Ishikawa (cell line): ENCODE measurements around the gene SLC52A1.

Experiments used
- CEBPB ChIP-seq: IDR thresholded peaks from 2 replicates; pipeline ENCODE4 v1.6.1; 2012
- CREB1 ChIP-seq: IDR thresholded peaks from 2 replicates; pipeline ENCODE4 v1.6.1; 2012; ENCODE audit warnings: low read depth
- EGR1 ChIP-seq: IDR thresholded peaks from 2 replicates; pipeline ENCODE4 v1.6.1; 2012
- EP300 ChIP-seq: IDR thresholded peaks from 2 replicates; pipeline ENCODE4 v1.6.1; 2012; ENCODE audit warnings: borderline replicate concordance
- FOXM1 ChIP-seq: IDR thresholded peaks from 2 replicates; pipeline ENCODE4 v1.6.1; 2012; ENCODE audit warnings: low read depth, borderline replicate concordance
- NFIC ChIP-seq: IDR thresholded peaks from 2 replicates; pipeline ENCODE4 v1.6.1; 2012
- RAD21 ChIP-seq: IDR thresholded peaks from 2 replicates; pipeline ENCODE4 v1.6.1; 2012; ENCODE audit warnings: low read depth
- TAF1 ChIP-seq: IDR thresholded peaks from 2 replicates; pipeline ENCODE4 v1.6.1; 2012; ENCODE audit warnings: low read depth, mild to moderate bottlenecking
- TCF12 ChIP-seq: IDR thresholded peaks from 2 replicates; pipeline ENCODE4 v1.6.1; 2012; ENCODE audit warnings: low read depth
- TEAD4 ChIP-seq: IDR thresholded peaks from 2 replicates; pipeline ENCODE4 v1.6.1; 2012
- USF1 ChIP-seq: IDR thresholded peaks from 2 replicates; pipeline ENCODE4 v1.6.1; 2012
- YY1 ChIP-seq: IDR thresholded peaks from 2 replicates; pipeline ENCODE4 v1.6.1; 2012; ENCODE audit warnings: low read depth
- ZBTB7A ChIP-seq: IDR thresholded peaks from 2 replicates; pipeline ENCODE4 v1.6.1; 2012; ENCODE audit warnings: low read depth
- TF ChIP-seq, protein P1 (sequence below): IDR thresholded peaks from 2 replicates; pipeline ENCODE4 v1.6.1; 2012; ENCODE audit warnings: low read depth, mild to moderate bottlenecking
- TF ChIP-seq, protein P2 (sequence below): IDR thresholded peaks from 2 replicates; pipeline ENCODE4 v1.6.1; 2012

Gene SLC52A1

DNA sequence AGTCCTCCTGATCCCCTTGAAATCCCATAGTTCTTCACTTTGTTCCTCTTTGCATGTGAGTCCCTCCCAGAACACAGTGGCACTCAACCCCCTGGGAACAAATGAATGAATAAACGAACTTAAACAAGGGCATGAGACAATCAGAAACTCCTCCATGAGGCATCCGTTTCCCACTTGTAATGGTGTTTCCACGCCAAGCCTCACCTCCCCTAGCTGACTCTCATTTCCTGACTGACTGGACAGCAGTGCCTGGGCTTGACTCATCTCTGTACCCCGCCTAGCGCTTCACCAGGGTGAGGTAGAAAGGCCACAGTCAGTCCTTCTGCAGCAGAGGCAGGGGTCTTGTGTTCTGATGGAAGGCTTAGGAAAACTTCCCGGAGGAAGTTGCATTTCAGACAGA is 23.3 kb downstream of the SLC52A1 start:
- TF ChIP-seq NFIC (no peak), TCF12 (no peak)

GRCh38 chr17:5003214-5003867 is 31.9 kb downstream of the SLC52A1 start:
- TF ChIP-seq, protein P1, sequence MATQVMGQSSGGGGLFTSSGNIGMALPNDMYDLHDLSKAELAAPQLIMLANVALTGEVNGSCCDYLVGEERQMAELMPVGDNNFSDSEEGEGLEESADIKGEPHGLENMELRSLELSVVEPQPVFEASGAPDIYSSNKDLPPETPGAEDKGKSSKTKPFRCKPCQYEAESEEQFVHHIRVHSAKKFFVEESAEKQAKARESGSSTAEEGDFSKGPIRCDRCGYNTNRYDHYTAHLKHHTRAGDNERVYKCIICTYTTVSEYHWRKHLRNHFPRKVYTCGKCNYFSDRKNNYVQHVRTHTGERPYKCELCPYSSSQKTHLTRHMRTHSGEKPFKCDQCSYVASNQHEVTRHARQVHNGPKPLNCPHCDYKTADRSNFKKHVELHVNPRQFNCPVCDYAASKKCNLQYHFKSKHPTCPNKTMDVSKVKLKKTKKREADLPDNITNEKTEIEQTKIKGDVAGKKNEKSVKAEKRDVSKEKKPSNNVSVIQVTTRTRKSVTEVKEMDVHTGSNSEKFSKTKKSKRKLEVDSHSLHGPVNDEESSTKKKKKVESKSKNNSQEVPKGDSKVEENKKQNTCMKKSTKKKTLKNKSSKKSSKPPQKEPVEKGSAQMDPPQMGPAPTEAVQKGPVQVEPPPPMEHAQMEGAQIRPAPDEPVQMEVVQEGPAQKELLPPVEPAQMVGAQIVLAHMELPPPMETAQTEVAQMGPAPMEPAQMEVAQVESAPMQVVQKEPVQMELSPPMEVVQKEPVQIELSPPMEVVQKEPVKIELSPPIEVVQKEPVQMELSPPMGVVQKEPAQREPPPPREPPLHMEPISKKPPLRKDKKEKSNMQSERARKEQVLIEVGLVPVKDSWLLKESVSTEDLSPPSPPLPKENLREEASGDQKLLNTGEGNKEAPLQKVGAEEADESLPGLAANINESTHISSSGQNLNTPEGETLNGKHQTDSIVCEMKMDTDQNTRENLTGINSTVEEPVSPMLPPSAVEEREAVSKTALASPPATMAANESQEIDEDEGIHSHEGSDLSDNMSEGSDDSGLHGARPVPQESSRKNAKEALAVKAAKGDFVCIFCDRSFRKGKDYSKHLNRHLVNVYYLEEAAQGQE, result no peak
- no peak for TF ChIP-seq CEBPB
- TF ChIP-seq ZBTB7A, result no peak
- no peak for TF ChIP-seq RAD21
- TF ChIP-seq, protein P2, sequence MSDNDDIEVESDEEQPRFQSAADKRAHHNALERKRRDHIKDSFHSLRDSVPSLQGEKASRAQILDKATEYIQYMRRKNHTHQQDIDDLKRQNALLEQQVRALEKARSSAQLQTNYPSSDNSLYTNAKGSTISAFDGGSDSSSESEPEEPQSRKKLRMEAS, result no peak
- TF ChIP-seq EGR1, result no peak
- TF ChIP-seq FOXM1, result no peak
- TF ChIP-seq TEAD4, result no peak

DNA sequence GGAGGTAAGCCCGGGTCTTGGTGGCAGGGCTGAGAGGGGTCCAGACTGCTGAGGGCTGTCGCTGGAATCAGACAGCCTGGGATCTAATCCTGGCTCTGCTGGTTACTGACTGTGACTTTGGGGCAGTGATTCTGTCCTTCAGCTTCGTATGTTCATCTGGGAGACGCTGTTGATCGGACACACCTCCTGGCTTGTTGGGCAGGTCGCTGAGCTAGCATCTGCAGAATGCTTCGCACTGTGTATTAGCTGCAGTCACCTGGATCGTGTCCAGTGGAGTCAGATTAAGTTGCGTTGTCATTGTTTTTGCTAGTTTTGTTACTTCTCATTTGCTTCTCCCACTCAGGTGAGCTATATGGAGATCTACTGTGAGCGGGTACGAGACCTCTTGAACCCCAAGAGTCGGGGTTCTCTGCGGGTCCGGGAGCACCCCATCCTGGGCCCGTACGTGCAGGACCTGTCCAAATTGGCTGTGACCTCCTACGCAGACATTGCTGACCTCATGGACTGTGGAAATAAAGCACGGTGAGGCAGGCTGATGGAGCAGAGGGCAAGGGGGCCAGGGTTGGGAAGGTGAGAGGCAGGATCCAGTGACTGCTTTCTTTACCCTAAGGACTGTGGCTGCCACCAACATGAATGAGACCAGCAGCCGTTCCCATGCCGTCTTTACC is 33.0 kb downstream of the SLC52A1 start:
- no peak for TF ChIP-seq ZBTB7A
- no peak for TF ChIP-seq RAD21

GRCh38 chr17:5000237-5000639 is 35.0 kb downstream of the SLC52A1 start:
- no peak for TF ChIP-seq EP300
- TF ChIP-seq TAF1, result no peak
- TF ChIP-seq TCF12, result no peak
- TF ChIP-seq TEAD4, result no peak
- TF ChIP-seq EGR1, result no peak
- TF ChIP-seq YY1, result no peak
- TF ChIP-seq NFIC, result no peak
- TF ChIP-seq FOXM1, result no peak
- TF ChIP-seq CREB1, result no peak
- no peak for TF ChIP-seq ZBTB7A
- no peak for TF ChIP-seq RAD21
- TF ChIP-seq, protein P2, result no peak
- TF ChIP-seq, protein P1, result no peak
- no peak for TF ChIP-seq CEBPB
- TF ChIP-seq USF1, result no peak

DNA sequence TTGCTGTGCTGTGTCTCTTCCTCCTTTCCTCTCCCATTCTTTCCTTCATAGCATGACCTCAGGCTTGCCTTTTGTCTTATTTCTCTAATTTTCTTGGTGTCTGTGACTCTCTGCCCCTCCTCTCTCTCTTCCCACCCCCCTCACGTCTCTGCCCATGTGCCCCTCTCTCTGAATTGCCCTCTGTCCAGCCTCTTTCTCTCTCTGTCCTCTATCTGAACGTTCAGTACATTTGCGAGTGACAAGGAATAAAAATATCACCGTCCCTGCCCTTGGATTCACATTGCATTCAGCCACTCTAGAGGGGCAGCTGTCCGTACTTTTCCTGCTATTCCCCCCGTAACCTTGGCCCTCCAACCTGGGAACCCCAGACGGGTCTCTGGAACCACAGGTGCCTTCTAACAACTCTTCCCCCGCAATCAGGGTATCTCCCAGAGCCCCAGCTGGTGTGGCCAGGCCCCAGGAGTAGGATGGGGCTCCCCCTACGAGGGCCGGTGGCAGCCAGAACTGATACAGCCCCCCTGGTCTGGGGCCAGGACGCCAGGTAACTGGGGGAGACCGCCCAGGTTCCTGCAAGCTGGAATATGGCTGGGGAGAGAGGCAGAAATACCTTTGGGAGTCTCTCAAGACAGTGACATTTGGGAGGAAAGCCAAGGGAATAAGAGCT is 35.7 kb downstream of the SLC52A1 start:
- TF ChIP-seq FOXM1 (no peak), RAD21 (no peak), EGR1 (no peak), NFIC (no peak), TEAD4 (no peak), CEBPB (no peak), EP300 (no peak), TAF1 (no peak), ZBTB7A (no peak)
- TF ChIP-seq, protein P2, result no peak
- TF ChIP-seq, protein P1, result no peak
